HTERT RPE-1 (cell line): ENCODE measurements around the gene FAM228B.
"Not testable (repeated sequence)": the region's sequence is repeated elsewhere in the genome, so short reads cannot be mapped to it uniquely, and the experiment has no call there.

Experiments used
- in situ Hi-C: fragments of 300-500 bp; cut with MboI; formaldehyde crosslinking; loops from 4 replicates; pipeline ENCODE4 v1.14.3; 2020; ENCODE audit warnings: low sequenced_read_pairs

FAM228B gene

DNA sequence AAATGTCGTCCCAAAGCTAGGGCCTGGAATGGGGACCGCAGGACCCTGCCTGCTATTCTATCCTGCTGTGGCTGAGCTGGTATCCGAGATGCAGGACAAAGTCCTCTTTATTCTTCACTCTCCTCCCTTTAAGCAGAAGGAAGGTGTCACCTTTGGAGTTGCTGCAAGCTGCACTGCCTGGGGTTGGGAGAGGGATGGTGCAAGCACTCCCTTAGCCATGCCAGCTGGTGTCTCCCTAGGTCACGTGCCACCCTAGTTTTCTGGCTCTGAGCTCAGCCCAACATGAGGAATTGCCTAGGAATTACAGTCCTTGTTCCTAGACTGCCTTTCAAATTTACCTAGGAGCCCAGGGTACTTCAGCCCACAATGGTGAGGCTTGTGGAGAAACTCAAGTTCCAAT is 30.2 kb downstream of the FAM228B start:
- in situ Hi-C loops, result no loop called here

DNA sequence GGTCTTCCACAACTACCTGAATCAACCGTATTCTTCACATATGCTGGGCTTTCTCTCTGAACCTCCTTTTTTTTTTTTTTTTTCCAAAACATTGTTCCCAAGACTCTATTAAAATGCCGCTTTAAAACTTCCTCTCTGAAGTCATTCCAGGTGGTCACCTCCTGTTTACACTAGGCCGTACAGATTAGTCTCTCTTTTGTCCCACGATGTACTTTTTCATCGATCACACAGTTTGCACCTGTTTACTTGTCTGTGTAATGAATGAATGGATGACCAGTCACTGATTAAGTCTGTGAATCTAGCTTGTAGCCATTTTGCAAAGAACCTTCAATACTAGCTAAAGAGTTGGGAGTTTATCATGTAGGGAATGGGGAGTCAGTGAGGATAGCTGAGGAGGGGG is 34.9 kb downstream of the FAM228B start:
- in situ Hi-C loops, result no loop called here

DNA sequence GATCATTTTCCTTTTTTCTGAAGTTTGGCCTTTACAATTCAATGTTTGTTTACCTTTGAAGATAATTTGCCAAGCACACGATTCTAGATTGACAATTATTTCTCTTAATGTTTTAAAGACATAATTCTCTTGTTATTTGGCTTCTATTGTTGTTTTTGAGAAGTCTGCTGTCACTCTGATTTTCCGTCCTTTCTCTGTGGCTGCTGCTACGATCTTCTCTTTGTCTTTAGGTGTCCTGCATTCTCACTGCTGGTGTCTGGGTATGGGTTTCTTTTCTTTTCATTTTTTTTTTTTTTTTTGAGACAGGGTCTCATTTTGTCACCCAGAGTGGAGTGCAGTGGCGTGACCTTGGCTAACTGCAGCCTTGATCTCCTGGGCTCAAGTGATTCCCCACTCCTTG is 36.4 kb downstream of the FAM228B start:
- in situ Hi-C loops, result no loop called here

DNA sequence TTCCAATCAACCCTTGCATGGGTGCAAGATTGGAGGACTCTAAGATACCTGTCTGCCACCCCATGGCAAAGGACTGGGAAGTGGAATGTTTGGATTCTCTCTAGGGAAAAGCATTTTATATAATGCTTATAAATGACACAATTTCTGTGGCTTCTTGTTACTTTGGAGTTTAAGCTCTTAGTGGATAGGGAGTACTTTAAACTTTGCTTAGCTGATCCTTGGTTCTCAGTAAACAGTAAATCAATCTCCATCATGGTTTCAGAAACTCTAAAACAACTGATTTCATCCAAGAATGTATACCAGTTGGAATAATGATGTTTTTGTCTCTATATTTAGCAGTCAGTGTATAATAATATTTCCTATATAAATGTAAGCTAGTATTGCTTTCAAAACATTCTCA is 37.5 kb downstream of the FAM228B start:
- in situ Hi-C loops, result no loop called here

DNA sequence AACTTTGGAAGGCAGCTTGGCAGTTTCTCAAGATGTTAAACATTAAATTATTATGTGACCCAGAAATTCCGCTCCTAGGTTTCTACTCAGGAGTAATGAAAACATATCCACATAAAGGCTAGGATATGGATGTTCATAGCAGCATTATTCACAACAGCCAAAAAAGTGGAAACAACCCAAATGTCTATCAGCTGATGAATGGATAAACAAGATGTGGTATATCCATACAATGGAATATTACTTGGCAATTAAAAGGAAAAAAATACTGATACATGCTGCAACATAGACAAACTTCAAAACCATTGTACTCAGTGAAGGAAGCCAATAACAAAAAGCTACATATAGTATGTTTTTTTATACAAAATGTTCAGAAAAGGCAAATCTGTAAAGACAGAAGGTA is 39.2 kb downstream of the FAM228B start:
- in situ Hi-C loops, result no loop called here

DNA sequence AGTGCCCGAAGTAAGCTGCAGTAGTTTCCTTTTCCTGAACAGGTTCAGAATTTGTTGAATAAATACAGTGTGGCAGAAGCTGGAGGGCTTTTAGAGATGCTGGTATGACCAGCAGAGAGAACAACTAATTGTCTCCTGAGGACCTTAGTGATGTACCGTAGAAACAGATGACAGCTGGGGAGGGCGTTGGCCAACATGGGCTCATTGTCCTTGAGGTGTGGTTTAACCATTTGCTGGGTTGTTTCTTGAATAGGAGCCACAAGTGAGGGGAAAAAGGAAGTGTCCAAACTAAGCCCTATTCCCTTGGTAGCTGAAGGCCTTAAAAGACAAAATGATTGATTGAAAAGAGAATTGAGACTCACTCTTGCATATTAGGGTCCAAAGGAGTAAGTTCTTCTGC is 39.9 kb downstream of the FAM228B start:
- in situ Hi-C loops, result no loop called here

DNA sequence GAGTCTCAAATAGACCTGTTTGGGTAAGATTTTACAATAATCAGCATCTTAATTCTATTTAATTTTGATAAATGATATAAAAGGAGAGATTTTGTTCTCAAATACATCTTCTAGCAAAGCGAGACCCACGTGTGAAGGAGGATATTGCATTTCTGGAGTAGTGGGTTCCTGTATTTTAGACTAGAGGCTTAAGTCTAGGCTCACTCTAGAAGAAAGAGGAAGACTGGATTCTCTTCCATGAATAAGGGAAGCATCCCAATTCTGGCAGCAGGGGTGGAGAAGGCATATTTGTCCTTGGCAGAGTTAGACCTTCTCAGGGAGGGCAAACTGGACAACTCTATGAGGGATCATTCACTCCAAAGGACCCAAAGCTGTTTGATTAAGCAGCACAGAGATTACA is 40.3 kb downstream of the FAM228B start:
- in situ Hi-C loops, result no loop called here

DNA sequence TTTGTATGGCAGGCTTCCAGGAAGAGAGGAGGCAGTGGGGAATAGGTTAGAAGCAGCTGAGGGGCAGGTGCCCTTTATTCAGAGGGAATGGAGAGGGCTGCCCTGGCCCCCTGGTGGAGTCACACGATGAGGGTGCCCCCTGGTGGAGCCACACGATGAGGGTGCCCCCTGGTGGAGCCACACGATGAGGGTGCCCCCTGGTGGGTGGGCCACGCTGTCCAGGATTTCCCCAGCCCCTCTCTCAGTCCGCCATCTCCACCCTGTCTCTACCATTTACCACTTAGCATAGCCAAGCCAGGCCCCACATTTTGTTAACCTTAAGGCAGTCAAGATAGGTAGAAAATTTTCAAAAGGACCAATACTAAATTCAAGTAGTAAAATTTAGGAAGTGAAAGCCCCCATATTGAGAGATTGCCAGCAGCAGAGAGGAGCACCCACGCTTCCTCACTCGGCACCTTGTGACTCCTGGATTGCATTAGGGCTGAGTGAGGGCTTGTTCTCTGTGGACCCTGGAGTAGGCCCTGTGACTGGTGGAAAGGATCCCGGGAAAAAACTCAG is 41.2 kb downstream of the FAM228B start:
- in situ Hi-C loops, result no loop called here

DNA sequence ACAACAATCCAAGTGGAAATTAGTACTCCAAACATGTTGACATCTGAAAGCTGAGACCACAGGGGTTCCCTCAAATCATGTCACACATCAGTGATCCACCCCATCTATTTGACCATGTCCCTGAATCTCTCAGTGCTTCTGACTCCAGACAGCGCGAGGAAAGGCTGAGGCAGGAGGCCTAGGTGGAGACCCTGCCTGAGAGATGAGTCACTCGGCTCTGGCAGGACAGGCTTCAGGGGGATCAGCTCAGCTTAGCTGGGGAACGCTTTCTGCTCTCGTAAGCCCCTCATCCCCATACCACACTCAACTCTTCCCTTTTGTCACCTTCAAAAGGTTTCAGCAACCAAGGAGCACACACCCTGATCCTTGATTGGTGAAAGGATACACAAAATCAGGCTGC is 45.8 kb downstream of the FAM228B start:
- in situ Hi-C loops, result no loop called here

DNA sequence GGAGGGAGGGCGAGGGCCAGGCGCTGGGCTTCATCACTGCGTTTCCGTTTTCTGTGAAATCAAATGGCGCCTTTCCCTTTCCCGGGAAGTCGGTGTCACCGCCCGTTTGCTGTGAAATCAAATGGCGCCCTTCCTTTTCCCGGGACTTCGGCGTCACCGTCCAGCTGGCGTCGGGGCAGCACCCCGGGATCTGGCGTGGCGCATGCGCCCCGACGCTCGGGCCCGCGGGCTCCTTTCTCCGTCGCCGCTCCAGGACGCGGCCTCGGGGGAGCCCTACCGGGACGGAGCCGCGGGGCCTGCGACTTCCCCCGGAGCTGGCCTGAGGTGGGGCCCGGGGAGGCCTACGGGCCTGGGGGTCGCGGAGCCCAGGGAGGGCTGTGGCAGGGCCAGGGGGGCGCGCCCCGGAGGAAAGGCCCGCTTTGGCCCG is 51.6 kb downstream of the FAM228B start, which contains the start of gene FAM228A:
Gene FAM228A (plus strand): TSS at position 203 of the 427 bp plus-strand sequence. CDS start 428 bp downstream, outside the sequence.
- in situ Hi-C loops, result no loop called here

DNA sequence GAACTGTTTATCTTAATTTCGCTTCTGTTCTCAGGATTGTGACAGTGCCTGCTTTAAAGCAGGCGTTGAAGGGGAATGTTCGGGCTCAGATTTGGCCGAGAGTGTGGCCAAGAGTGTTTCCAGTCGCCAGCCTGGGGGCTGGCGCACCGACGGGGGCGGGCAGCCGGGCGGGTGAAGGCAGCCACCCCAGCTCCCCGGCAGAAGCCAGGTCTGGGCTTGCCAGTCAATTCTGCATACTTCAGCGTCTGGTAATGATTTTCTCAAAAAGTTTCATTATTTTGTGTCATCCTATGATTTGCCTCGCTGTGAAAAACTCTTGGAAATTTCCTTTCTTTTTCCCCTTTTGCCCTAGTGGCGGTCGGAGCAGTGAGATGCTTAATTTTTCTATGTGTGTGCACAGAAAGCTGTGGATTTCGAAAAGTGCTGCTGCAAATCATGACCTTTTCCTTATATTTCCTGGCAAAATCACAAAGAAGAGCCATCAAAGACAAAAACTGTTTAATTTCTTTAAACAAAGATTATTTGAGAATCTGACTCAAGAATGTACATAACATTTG is 52.4 kb downstream of the FAM228B start:
- in situ Hi-C loops, result no loop called here

DNA sequence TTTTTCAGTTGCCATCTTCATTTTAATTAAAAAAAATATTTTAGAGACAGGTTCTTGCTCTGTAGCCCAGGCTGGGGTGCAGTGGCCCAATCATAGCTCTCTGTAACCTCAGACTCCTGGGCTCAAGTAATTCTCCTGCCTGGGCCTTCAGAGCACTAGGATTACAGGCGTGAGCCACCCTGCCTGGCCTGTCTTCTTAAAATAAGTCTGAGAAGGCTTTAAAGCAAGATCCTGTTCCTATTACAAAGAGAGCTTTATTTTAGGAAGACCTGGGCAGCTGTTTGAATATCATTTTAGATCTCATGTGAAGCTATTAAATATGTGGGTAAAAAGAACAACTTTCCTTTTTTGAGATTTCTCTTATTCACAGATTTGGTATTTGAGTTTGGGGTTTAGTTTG is 53.1 kb downstream of the FAM228B start:
- in situ Hi-C loops, result no loop called here

DNA sequence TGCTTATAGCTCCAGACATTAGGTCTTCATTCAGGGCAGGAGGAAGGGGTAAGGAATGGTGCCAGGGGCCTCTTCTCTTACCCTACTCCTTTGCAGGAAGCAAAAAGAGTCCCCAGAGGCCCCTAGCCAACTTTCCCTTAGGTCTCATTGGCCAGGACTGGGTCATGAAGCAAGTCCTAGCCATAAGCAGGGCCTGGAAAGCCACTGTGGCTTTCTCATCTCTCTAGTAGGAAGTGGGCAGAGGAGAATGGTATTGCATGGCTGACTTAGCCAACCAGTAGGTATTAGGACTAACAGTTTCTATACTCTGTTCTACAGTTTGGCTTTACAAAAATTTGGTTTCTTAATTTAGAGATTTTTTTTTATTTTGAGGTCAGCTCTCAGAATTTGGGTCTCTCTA is 56.4 kb downstream of the FAM228B start:
- in situ Hi-C loops, result no loop called here

DNA sequence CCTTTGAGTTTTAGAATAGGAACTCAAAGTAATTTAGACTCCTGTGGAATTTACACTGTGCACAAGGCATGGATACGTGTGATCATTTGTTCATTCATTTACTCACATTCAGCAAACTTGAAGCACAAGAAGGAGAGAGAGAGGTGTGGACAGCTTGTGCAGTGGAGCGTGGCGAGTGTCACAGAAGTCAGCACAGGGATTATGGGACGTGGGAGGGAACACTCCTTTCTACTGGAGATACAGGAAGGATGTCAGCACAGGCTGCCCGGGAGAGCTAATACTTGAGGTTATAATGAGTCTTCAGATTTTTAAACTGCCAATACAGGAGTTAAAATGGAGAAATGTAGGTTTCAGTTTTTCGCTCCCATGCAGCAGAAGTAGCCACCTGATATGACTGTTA is 58.6 kb downstream of the FAM228B start:
- in situ Hi-C loops, result no loop called here

DNA sequence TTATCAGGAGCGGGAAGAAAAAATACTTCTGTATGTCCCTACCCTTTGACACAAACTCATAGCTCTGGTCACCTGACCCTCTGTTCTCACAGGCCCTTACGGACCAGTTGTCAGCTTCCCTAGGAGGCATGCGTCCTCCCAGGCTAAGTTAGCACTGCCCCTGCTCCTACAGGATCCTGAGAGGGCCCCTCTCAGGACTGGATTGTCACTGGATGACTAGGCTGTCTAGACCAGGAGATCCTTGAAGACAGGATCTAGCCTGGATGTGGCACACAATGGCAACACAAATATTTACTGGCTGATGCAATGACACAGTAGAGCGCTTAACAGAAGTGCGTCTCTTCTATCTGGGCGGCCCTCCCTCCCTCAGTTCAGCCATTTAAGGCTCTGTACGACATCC is 59.2 kb downstream of the FAM228B start:
- in situ Hi-C loops, result no loop called here

DNA sequence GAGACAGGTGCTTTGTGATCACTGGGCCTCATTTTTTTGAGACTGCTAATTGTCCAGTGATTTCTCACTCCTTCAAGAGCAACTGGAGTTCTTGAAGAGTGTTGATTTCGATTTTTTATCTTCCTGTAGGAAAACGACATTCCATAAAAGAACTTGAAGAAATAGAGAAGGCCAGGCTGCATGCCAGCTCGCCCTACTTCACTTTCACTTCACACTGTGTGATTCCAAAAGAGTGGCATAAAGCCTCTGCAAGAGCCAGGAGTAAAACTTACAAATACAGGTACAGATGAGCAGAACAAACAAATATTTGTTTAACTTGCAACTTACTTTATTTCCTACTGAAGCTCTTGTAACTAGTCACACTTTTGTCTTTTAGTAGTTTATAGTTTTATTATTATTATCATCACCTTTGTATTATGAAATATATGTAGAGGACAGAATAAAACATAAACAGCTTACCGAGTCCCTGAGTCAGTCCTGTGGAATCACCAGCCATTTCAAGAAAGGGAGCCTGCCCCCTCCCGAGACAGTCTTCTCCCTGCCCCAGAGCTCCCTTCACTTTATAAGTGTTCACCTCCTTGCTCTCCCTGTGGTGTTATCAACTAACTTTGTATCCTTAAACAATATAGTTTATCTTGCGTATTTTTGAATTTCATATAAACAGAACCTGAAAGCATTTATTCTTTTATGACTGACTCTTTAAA is 60.2 kb downstream of the FAM228B start:
- in situ Hi-C loops, result no loop called here

DNA sequence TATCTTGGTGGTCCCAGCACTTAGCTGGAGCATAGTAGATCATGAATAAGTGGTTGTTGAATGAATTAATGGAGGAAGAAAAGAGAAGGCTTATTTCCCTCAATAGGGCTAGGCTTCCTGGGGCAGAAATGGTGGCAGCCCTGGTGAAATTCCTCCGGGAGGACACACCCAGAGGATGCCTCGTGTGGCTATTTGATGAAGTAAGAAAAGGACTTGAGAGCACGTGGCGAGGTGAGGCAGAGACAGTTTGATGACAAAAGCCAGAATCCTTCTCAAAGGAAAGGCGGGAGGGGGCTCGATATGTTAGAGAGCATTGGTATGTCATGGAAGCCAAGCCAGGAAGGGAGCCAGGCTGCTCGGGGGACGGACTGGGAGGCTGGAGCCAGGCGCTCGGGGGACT is 66.3 kb downstream of the FAM228B start:
- in situ Hi-C loops, result no loop called here

DNA sequence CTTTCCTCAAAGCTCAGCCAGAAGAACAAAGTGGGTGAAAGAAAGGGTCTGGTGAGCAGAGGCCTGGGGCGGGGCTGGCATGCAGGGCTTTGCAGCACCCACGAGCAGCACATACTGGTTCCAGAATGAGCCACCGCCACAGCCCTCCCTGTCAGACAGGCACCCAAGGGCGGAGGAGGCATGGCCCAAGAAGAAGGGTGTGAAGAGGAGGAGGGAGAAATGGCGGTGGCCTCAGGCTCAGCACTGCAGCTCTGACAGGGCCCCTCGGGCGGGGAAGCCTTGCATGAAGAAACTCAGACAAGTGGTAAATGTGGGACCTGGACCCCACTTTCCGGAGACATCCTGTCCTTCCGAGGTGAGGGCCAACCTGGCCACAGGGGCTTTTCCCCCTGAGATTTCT is 67.2 kb downstream of the FAM228B start:
- in situ Hi-C loops, result no loop called here

DNA sequence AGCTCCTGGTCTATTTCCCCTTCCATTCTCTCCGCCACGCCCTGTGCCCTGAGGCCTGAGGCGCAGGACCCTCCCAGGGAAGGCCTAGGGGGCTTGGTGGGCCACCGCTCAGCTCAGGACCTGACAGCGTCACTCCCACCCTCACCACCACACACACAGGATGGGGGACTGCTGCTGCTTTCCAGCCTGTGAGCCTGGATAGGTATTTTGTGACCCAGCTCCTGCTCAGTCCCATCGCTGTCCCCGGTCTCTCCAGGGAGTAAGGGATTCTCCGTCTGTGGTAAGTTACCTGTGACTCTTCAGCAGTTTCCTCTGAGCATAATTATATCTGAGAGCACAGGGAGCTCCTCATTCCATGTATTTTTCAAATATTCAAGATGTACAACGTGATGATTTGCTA is 67.9 kb downstream of the FAM228B start:
- in situ Hi-C loops, result no loop called here

DNA sequence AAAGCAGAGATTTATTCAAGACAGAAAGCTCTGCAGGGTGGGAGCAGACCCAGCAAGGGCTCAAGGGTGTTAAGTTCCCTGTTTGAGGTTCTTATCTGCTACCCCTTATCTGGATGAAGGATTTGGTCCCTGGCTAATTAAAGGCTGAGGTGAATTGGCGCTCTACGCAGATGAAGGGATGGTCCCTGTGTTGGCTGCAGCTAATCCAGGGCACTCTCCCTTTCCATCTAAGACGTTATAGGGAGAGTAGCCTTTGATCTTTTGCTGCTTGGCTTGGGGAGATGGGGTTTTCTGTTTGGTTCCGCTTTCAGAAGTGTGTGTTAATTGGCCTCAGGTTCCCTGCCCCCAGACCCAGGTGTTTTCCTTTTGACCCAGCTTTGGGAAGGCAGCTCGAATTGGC is 68.6 kb downstream of the FAM228B start:
- in situ Hi-C loops, result no loop called here

DNA sequence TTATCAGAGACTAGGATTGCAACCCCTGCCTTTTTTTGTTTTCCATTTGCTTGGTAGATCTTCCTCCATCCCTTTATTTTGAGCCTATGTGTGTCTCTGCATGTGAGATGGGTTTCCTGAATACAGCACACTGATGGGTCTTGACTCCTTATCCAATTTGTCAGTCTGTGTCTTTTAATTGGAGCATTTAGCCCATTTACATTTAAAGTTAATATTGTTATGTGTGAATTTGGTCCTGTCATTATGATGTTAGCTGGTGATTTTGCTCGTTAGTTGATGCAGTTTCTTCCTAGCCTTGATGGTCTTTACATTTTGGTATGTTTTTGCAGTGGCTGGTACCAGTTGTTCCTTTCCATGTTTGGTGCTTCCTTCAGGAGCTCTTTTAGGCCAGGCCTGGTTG is 73.9 kb downstream of the FAM228B start:
- in situ Hi-C loops, result not testable (repeated sequence)

DNA sequence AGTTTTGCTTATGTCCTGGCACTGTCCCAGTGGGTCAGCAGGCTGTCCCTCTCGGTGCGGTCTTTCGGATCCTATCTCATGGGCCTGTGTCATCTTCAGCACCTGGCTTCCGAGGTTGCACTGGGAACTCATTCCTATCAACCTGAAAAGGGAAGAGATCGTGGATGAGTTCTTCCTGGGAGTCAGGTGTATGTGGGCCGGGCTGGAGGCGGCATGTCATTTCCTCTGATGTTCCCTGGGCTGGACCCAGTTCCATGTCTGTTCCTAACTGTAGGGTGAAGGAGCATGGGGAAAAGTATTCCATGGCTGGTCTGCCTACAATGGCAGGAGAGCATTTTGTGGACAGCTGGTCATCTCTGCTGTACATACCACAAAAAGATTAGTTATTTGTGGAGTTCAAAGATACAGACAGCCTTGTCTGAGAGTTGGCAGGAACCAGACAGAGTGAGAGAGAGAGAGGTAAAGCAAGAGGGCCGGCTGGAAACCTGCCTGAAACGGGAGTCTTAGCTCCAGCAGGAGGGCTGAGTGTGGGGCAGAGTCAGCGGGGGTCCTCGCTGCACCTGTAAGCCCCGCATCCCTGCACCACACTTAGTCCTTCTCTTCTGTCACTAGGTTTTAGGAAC is 76.8 kb downstream of the FAM228B start:
- in situ Hi-C loops, result no loop called here
